Activated T-cell treated with anti-CD3 and anti-CD28 coated beads, Interleukin-2, amount 50 U/mL, for 24 hours (primary cell): ENCODE measurements around the gene NPIPA7.
"Not testable (repeated sequence)": the region's sequence is repeated elsewhere in the genome, so short reads cannot be mapped to it uniquely, and the experiment has no call there.

Source experiments
- DNase-seq: peaks from one replicate; pipeline ENCODE4 v3.0.0-alpha.2; 2020
- H3K27ac Mint-ChIP-seq: 2 replicates; pipeline ENCODE4 v1.8.0; 2020; ENCODE audit warnings: mild to moderate bottlenecking, mixed read lengths
- H3K27me3 Mint-ChIP-seq: 2 replicates; pipeline ENCODE4 v1.8.0; 2020; ENCODE audit warnings: mixed read lengths
- H3K36me3 Mint-ChIP-seq: 2 replicates; pipeline ENCODE4 v1.8.0; 2020; ENCODE audit warnings: low read depth, mixed read lengths
- H3K4me1 Mint-ChIP-seq: 2 replicates; pipeline ENCODE4 v1.8.0; 2020; ENCODE audit warnings: low read depth, mixed read lengths
- H3K4me3 Mint-ChIP-seq: 2 replicates; pipeline ENCODE4 v1.8.0; 2020; ENCODE audit warnings: mild to moderate bottlenecking, moderate library complexity, mixed read lengths
- H3K9me3 Mint-ChIP-seq: 2 replicates; pipeline ENCODE4 v1.8.0; 2020; ENCODE audit warnings: mixed read lengths

The NPIPA7 gene

DNA sequence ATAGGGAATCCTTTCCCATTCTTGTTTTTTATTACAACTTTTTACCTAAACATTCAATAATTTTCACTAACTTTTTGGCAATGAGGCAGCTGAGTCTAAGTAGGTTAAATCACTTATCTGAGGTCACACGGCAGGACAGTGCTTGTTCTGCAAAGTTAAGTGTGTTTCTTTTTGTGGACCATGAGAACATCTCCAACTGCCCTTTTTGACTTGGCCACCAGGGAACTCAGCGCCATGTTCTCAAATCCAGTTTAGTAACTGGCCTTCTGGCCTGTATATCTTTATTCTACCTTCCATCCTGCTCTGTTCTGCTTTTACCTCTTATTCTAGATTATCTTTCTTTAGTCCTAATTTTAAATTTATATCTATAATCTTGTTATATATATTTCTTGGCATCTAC, 23.4 kb downstream of the NPIPA7 start:
- H3K9me3 Mint-ChIP-seq, H3K4me1 Mint-ChIP-seq, DNase-seq, H3K4me3 Mint-ChIP-seq, H3K27me3 Mint-ChIP-seq, H3K27ac Mint-ChIP-seq, H3K36me3 Mint-ChIP-seq: not testable (repeated sequence)

DNA sequence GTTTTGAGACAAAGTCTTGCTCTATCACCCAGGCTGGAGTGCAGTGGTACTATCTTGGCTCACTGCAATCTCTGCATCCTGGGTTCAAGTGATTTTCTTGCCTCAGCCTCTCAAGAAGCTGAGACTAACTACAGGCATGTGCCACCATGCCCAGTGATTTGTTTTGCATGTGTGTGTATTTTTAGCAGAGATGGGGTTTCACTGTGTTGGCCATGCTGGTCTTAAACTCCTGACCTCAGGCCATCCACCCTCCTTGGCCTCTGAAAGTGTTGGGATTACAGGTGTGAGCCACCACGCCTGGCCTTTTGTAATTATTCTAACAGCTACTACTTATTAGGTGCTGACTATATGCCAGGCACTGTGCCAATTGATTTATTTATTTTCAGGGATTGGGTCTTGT, 25.3 kb downstream of the NPIPA7 start:
- not testable (repeated sequence) for H3K4me3 Mint-ChIP-seq, H3K27ac Mint-ChIP-seq, H3K27me3 Mint-ChIP-seq, H3K4me1 Mint-ChIP-seq, H3K9me3 Mint-ChIP-seq, H3K36me3 Mint-ChIP-seq, DNase-seq

DNA sequence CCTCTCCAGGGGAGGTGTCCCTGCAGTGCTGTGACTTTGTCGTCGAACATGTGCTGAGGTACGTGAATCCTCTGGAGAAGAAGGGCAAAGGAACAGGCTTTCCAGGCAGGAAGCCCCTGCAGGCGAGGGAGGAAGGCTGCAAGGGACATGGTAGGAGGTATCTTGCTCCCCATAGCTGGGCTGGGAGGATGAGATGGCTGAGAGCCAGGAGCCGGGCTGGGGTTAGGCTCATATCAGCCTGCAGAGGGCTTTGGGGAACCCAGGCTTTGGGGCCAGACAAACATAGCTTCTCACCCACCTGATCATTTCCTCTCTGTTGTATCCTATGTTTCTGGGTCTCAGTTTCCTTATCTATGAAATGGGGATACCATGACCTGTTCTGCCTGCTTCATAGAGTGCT, 26.5 kb downstream of the NPIPA7 start:
- not testable (repeated sequence) for DNase-seq, H3K4me3 Mint-ChIP-seq, H3K27ac Mint-ChIP-seq, H3K9me3 Mint-ChIP-seq, H3K27me3 Mint-ChIP-seq, H3K36me3 Mint-ChIP-seq, H3K4me1 Mint-ChIP-seq

DNA sequence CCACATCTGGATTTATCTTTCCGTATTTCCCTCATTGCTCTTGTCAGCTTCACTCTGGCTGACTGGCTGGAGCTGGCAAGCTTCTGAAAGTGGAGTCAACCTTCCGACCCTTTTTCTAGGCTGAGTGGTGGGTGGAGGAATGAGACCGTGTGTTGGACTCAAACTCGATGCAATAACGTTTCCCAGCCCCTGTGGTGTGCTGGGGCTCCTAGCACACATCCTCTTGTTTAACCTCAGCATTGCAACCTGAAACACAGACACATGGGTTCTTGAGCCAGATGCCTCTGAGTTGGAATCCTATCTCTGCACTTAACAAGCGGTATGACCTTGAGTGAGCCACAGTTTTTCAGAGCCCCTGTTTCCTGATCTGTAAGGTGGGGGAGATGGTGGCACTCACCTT, 29.5 kb downstream of the NPIPA7 start:
- not testable (repeated sequence) for H3K9me3 Mint-ChIP-seq, H3K4me3 Mint-ChIP-seq

DNA sequence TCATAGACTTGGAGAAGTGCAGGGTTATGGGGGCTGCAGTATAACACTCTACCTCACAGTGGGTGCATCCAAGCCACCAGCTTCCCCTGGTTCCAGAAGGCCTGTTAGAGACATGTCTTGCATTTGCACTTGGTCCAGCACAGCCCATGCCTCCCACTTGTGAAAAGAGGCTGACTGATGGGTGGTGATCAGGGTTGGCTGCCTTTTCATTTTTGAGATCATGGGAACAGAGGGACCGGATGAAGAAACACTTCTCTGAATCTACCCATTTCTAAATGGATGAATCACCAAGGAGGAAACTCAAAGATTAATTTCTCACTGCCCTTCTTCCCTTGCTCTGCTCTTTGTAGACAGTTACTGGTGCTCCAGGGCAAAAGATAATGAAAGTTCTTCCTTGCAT, 34.8 kb downstream of the NPIPA7 start:
- not testable (repeated sequence) for H3K27me3 Mint-ChIP-seq, DNase-seq, H3K36me3 Mint-ChIP-seq, H3K4me1 Mint-ChIP-seq, H3K9me3 Mint-ChIP-seq, H3K27ac Mint-ChIP-seq, H3K4me3 Mint-ChIP-seq

More for the DNA sequence above, 29.5 kb downstream of the NPIPA7 start:
- not testable (repeated sequence) for H3K36me3 Mint-ChIP-seq, H3K27me3 Mint-ChIP-seq, DNase-seq, H3K4me1 Mint-ChIP-seq, H3K27ac Mint-ChIP-seq

DNA sequence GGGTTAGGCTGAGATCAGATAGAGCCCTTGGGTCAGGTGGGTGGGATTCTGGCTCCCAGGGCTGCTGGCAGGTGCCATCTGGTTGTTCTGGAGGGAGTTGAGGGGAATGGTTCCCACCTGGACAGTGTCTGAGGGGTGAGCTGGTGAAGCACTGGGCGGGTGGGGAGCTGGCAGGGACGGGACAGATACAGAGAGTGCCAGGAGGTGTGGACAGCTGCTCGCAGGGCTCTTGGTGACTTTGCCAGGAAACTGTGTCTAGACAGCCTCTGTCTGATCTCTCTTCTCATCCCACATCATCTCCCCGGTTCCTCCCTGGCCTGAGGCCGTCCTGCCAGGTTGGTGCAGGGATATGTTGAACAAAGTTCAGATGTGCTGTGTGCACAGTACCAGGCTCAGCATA, 38.1 kb downstream of the NPIPA7 start:
- H3K4me3 Mint-ChIP-seq, H3K9me3 Mint-ChIP-seq, H3K36me3 Mint-ChIP-seq, H3K27me3 Mint-ChIP-seq, DNase-seq, H3K27ac Mint-ChIP-seq, H3K4me1 Mint-ChIP-seq: not testable (repeated sequence)

DNA sequence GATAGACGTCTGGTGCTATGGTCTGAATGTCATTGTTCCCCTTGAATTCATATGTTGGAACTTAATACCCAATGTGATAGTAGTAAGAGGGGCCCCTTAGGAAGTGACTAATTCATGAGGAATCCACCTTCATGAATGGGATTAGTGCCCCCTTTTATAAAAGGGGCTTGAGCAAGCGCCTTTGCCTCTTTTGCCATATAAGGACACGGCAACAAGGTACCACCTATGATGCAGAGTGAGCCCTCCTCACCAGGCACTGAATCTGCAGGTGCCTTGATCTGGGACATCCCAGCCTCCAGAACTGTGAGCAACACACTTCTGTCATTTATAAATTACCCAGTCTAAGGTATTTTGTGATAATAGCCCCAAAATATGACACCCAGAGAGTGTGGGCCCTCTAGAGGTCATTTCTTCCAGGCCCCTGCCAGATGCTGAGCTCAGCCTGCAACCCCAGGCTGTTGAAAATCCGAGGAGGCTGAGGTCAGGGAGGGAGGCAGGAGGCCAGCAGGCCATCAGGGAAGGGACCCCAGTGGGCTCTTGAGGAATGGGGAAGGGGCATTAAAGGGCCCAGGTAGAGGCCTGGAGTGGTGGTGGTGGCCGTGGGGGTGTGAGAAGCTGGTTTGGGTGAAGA, 39.1 kb downstream of the NPIPA7 start:
- H3K36me3 Mint-ChIP-seq, H3K9me3 Mint-ChIP-seq, H3K27ac Mint-ChIP-seq, H3K4me3 Mint-ChIP-seq, H3K27me3 Mint-ChIP-seq, DNase-seq, H3K4me1 Mint-ChIP-seq: not testable (repeated sequence)

DNA sequence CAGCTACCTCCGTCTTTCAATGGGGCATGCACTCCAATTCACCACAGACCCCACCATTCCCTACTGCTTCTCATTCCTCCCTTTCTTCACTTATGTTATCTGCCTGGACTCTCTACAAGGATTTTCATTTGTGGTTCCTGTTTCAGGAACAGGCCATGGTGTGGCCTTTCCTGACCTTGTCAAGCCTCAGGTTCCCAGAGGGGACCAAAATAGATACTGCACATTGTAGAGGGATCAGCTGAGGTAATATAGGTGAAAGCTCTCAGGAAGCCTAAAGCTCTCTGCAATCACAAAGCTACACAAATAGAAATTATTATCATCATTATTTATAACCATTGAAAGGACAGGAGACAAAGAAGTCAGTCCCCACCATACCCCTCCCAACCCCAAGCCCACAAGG, 41.6 kb downstream of the NPIPA7 start:
- not testable (repeated sequence) for H3K27me3 Mint-ChIP-seq, H3K36me3 Mint-ChIP-seq, DNase-seq, H3K4me3 Mint-ChIP-seq, H3K9me3 Mint-ChIP-seq, H3K4me1 Mint-ChIP-seq, H3K27ac Mint-ChIP-seq

DNA sequence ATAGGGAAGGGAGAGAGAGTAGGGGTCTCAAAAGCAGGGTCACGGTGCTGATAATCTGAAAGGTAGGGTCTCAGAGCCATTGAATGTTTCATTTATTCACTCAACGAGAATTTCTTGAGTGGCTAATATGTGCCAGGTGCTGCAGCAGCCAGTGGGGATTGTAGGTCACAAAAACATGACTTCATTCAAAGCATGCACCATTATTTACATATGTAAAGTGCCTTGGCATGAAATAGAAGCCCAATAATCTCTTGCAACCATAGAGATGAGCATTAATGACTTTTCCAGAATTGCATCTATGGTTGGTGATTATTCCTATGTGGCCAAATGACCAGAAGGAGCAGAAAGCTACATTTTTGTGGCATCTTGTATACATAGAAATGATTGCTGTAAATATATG, 46.2 kb downstream of the NPIPA7 start:
- H3K27ac Mint-ChIP-seq, H3K27me3 Mint-ChIP-seq, DNase-seq, H3K9me3 Mint-ChIP-seq, H3K36me3 Mint-ChIP-seq, H3K4me1 Mint-ChIP-seq, H3K4me3 Mint-ChIP-seq: not testable (repeated sequence)

DNA sequence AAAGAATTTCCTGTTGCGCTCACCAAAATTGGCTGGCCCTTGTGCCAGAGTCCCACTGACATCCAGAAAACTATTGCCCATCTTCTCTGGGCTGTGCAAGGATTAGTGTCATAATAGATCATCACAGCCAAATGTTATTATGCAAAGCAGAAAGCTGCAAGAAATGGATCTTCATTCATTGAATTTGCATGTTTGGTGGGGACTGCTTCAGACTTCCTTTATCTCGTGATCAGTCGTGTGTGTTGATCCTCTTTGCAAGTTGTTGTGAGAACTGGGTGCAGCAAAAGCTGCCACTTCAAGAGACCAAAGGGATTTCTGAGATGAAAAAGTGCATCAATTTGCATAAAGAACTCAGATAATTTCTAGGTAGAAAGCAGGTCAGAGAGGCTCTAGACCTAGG, 52.2 kb downstream of the NPIPA7 start:
- not testable (repeated sequence) for H3K27me3 Mint-ChIP-seq, H3K27ac Mint-ChIP-seq

DNA sequence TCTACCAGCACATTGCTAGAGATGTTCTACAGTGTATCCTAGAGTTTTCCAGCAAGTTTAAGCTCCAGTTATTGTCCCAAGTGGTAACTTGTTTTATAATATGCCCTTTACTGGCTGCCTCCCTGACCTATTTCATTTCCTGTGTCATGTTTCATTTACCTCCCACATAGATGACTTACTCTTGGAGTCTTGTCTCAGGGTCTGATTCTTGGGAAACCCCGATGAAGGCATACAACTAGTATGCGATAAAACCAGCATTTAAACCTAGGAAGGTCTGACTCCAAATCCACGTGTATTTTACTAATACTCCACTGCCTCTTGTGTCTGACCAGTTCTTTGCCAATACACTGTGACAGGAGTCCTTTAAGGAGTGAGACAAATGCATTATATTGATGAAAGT, 55.8 kb downstream of the NPIPA7 start:
- not testable (repeated sequence) for H3K27ac Mint-ChIP-seq, H3K27me3 Mint-ChIP-seq, H3K36me3 Mint-ChIP-seq, H3K4me1 Mint-ChIP-seq, H3K4me3 Mint-ChIP-seq, DNase-seq, H3K9me3 Mint-ChIP-seq

More for the DNA sequence above, 52.2 kb downstream of the NPIPA7 start:
- not testable (repeated sequence) for H3K36me3 Mint-ChIP-seq, H3K9me3 Mint-ChIP-seq, H3K4me3 Mint-ChIP-seq, H3K4me1 Mint-ChIP-seq, DNase-seq

DNA sequence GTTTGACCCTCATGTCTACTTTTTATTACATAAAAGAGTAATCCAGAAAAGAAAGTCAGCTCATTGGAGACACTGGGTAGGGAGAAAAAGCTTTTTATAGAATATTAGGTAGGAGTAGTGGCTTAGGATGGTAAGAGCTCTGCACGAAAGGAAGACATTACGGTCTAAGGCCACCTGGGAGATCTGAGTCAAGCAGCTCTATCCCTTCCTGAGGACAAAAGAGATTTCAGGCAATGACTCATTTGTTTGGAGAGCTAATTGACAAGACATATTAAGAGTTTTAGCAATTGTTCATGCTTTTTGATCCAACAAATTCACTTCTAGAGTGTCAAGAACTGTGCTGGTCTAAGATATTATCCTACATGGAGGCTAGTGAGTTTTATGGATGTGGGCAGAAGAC, 62.5 kb downstream of the NPIPA7 start:
- H3K4me1 Mint-ChIP-seq, H3K36me3 Mint-ChIP-seq, H3K4me3 Mint-ChIP-seq, H3K9me3 Mint-ChIP-seq, H3K27me3 Mint-ChIP-seq, DNase-seq, H3K27ac Mint-ChIP-seq: not testable (repeated sequence)
